Measurements from ENCODE around the gene STPG2.

Gene STPG2

GRCh38 chr4:97786306-97786920 is 356.9 kb downstream of the STPG2 start:
- no peak for DNase-seq (ENCODE audit: low read depth)

DNA sequence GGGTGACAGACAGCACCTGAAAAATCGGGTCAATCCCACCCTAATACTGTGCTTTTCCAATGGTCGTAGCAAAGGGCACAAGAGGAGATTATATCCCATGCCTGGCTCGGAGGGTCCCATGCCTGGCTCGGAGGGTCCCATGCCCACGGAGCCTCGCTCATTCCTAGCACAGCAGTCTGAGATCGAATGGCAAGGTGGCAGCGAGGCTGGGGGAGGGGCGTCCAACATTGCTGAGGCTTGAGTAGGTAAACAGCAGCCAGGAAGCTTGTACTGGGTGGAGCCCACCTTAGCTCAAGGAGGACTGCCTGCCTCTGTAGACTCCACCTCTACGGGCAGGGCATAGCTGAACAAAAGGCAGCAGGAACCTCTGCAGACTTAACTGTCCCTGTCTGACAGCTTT is 365.1 kb downstream of the STPG2 start:
- DNase-seq (ENCODE audit: low read depth): no peak

DNA sequence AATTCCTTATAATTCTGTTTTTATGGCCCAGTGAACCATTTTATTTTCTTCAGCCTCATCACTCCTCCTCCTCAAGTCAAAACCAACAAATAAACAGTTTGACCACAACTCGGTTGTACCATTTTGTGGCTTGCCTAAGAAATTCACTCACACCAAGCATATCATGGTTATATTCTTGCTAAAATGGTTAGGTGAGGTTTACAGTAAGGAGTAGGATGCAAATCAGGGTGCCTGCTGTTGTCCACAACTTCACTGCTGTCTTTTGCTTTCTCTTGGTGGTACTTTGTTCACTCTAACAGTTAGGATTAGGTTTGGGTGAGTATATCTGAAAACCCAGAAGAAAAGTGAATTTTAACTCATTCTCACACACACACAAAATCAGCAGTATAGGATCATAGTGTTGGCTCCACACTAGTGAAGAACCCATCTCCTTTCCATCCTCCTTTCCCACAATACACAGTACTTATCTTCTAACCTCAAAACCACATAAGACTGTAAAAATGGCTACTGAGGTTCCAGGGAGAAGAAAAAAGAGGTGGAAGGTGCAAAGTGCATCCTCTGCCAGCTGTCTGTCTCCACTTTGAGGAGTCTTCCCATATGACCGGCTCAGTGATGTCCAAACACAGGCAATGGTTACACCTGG is 368.8 kb downstream of the STPG2 start:
- DNase-seq (ENCODE audit: low read depth): no peak

DNA sequence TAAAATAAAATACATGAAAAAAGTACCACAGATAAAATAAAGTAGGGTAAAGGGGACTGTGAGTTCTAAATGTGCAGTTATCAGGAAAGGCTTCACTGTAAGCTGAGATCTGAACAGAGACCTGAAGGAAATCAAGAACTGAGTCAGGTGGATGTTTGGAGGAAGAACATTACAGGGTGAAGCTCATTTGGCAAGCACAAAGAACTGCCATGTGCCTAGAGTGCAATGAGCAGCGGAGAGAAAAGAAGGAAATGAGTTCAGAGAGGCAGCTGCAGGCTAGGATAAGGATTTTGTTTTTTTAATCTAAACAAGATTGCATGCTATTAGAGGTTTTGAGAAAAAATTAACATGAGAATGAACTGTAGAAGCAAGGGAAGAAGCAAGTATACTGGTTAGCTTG is 373.1 kb downstream of the STPG2 start:
- no peak for DNase-seq (ENCODE audit: low read depth)

GRCh38 chr4:97762115-97762512 is 381.2 kb downstream of the STPG2 start:
- DNase-seq (ENCODE audit: low read depth): no peak

GRCh38 chr4:97761445-97762114 is 381.7 kb downstream of the STPG2 start:
- no peak for DNase-seq (ENCODE audit: low read depth)

DNA sequence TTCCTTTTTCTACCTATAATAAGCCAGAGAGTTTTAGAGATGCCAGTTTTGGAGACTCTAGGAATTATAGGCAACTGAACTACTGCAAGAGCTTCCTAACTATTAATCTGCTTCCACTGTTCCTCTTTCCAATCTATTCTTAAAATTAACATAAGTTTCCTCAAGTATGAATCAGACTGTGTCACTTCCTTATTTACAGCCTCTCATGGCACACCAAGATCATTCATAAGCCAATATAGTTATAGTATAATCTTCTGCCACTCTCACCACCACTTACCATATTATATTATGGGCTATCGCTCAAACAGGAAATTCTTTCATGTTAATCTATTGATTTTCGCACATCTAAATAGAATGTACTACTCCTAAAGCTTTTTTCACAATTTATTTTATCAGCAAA is 383.5 kb downstream of the STPG2 start:
- DNase-seq (ENCODE audit: low read depth): no peak

- DNase-seq (ENCODE audit: low read depth): no peak
Measured at GRCh38 chr4:97752599-97752998, 390.7 kb downstream of the STPG2 start.

DNA sequence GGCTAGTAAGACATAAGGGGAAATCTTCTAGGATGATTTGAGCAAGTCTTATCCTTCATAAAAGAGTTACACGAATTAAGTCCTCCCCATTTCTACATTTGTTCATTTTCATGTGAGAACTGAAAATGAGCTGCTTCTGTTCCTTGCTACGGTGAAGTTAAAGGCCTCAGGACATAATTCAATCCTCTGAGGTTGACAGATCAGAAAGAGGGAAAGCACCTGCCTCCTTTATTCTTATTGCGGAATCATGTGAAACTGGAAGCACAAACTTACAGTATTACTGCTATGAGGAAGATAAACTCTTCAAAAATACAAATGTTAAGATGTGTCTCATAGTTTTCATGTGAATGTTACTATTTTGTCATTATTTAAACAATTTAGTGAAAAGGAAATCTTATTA is 395.3 kb downstream of the STPG2 start:
- no peak for DNase-seq (ENCODE audit: low read depth)

DNA sequence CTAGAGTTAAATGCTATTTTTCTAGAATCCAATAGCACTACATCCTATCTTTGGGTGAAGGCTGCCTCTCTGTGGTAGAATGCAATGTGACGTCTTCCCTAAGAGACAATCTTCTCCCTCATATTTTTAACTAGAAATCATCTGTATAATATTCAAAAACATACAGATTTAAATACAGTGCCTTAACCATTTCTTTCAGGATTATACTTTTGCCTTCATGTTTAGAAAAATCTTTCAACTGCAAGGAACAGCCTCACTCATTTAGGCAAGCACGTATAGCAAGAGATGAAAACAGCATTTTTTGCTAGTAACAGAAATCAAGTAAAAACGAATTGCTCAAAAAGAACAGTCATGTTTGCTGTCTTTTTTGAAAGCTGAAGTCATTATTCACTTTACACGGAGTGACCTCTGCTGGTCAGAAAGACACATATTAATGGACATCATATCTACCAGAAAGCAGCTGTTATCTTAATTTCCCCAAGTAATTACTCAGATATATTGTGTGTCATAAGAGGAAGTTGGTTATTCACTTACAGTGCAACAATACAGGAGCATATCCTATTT is 422.3 kb downstream of the STPG2 start:
- DNase-seq (ENCODE audit: low read depth): peak; percentile 11

- DNase-seq (ENCODE audit: low read depth): no peak
Measured at GRCh38 chr4:97691111-97691605, 452.1 kb downstream of the STPG2 start.

- DNase-seq (ENCODE audit: low read depth): no peak
Measured at GRCh38 chr4:97670703-97671269, 472.5 kb downstream of the STPG2 start.

DNA sequence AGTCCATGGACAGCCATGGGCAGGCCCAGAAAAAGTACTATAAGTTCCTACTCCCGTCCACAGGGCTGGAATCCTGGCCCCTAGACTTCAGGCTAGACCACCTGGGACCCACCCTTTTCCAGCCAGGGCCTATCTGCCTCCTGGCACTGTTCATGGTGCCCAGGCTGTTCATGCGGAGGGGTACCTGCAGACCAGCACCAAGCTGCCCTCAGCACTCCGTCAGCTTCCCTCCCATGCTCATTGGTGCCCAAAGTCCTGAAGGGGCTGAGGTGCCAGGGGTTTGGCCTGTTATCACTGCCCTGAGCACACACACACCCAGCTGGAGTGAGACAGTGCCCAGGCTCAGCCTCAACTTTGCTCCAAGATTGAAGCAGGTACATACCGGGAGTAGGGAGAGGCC is 477.7 kb downstream of the STPG2 start:
- DNase-seq (ENCODE audit: low read depth): no peak

DNA sequence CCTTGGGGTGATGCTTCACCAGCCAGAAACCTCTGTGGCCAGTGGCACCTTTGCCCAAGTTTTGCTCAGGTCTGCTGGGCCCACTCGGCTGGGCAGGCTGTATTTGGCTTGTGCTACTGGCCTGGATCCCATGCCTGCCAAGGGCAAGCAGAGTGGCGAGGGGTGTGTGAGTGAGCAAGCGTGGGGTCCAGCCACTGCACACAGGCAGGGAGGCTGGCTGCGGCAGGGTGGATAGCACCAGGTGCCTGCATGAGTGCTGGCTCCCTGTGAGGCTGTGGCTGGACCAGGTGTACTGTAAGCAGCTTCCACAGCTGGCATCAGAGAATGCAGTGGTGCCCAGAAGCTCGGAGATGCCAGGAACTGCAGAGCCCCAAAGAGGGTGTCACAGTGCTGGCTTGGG is 478.5 kb downstream of the STPG2 start:
- no peak for DNase-seq (ENCODE audit: low read depth)

DNA sequence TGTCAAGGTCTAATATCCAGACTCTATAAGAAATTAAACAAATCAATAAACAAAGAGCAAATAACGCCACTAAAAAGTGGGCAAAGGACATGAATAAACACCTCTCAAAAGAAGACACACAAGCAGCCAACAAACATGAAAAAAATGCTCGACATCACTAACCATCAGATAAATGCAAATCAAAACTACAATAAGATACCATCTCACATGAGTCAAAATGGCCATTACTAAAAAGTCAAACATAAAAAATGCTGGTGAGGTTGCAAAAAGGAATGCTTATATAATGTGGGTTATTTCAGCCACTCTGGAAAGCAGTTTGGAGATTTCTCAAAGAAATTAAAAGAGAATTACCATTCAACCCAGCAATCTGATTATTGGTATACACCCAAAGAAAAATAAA is 481.1 kb downstream of the STPG2 start:
- DNase-seq (ENCODE audit: low read depth): no peak

GRCh38 chr4:97656044-97656720 is 487.1 kb downstream of the STPG2 start:
- no peak for DNase-seq (ENCODE audit: low read depth)

DNA sequence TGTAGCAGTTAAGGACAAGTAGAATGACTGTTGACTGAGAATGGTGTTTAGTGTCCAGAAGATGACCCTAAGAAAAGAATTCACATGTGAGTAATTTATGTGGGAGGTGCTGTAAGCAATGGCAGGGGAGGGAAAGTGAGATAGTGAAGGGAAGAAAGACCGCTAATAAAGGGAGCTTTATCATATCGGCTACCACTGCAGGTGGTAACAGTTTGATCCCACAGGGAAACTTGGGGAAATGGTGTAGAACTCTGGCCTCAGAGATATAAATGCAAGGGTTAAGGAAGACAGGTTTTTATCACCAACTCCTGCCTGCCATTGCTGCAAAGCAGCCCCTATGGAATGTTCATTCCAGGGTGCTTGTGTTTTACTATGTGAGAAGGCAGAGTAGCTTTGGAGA is 489.6 kb downstream of the STPG2 start:
- DNase-seq (ENCODE audit: low read depth): no peak

DNA sequence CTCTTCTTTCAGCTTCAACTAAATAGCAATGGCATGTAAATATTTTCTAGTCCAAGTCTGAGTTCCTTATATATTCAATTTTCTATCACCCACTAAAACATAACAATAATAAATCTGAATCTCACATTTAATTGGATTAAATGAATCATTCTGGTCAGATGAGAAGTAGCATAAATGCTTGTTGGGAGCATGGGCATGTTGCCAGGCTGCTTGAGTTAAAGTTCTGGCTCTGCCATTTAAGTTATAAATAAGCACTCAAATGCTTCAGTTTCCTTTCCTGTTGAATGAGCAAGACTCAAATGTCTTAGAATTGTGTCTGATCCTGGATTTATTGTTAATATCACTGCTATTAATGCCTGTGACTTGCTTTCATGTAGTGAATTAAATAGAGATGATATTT is 496.3 kb downstream of the STPG2 start:
- no peak for DNase-seq (ENCODE audit: low read depth)

DNA sequence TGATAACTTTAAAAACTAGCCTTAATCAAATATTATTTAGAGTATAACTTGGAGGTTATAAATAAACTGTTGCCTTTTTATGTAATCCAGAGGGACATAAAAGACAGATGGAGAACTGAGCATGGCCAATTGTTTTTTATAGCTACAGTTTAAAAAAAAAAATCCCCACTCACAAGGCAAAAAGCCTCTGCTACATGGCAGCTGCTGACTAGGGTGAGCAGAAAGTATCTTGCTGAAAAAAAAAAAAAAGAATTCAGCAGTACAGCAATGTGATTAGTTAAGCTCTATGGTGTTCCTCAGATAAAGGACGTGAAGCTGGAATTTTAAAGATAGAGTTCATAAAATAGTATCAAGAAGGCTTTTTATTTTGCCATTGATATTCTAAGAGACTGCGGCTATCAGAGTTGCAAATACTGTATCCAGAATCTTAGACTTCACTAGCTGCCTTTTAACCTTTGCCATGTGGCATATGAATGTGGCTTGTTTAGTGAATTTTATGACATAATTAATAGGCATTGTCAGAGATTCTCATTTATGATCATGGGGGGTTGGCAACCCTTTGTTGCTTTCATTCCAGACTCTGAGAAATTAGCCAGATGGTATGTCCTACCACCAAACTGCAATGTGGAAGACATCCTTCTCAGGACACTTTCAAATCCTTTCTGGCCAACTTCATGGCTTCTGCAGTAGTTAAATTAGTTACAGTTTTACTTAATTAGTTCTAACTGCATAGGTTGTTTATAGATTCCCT is 498.0 kb downstream of the STPG2 start:
- no peak for DNase-seq (ENCODE audit: low read depth)

GRCh38 chr4:97643179-97643578 is 500.1 kb downstream of the STPG2 start:
- no peak for DNase-seq (ENCODE audit: low read depth)

- DNase-seq (ENCODE audit: low read depth): no peak
Measured at GRCh38 chr4:97639961-97640360, 503.3 kb downstream of the STPG2 start.
